Astrocyte (in vitro differentiated cells and primary cell): ENCODE measurements around the gene CTNNA3. TPM values are rescaled to one million over a fixed set of nuclear protein-coding genes. Genes with fewer than 3 reads are reported as not detected.

Experiments used
- DNase-seq: peaks from one replicate; pipeline ENCODE4 v3.0.0-alpha.2; 2010; ENCODE audit warnings: low read depth
- FAIRE-seq: peaks from 2 replicates; lab custom pipeline; 2011; peaks lifted over from hg19 to GRCh38; lab: Jason Lieb, UNC
- H2AFZ ChIP-seq: 2 replicates; pipeline ENCODE4 v1.6.0; 2012; ENCODE audit warnings: low read depth, low read length, inconsistent platforms
- H3K27ac ChIP-seq: 2 replicates; pipeline ENCODE4 v1.5.1; 2011; ENCODE audit warnings: low read depth, low read length, inconsistent platforms
- H3K27me3 ChIP-seq: 2 replicates; pipeline ENCODE4 v1.6.0; 2011; ENCODE audit warnings: low read length, inconsistent platforms; ENCODE audit not compliant: insufficient read depth
- H3K36me3 ChIP-seq: 2 replicates; pipeline ENCODE4 v1.5.1; 2011; ENCODE audit warnings: low read length, inconsistent platforms; ENCODE audit not compliant: insufficient read depth
- H3K4me1 ChIP-seq: 2 replicates; pipeline ENCODE4 v1.5.1; 2011; ENCODE audit warnings: low read length, inconsistent platforms; ENCODE audit not compliant: insufficient read depth
- H3K4me2 ChIP-seq: 2 replicates; pipeline ENCODE4 v1.6.0; 2012; ENCODE audit warnings: low read length, inconsistent platforms
- H3K4me3 ChIP-seq: 2 replicates; pipeline ENCODE4 v1.5.1; 2011; ENCODE audit warnings: low read depth, mild to moderate bottlenecking, low read length, inconsistent platforms; ENCODE audit not compliant: insufficient read depth
- H3K79me2 ChIP-seq: 2 replicates; pipeline ENCODE4 v1.6.0; 2012; ENCODE audit warnings: mild to moderate bottlenecking, low read length, inconsistent platforms; ENCODE audit not compliant: insufficient read depth
- H3K9ac ChIP-seq: 2 replicates; pipeline ENCODE4 v1.6.0; 2012; ENCODE audit warnings: mild to moderate bottlenecking, low read length, inconsistent platforms
- H3K9me3 ChIP-seq: 2 replicates; pipeline ENCODE4 v1.5.1; 2012; ENCODE audit warnings: low read depth, mild to moderate bottlenecking, low read length, inconsistent platforms; ENCODE audit not compliant: insufficient read depth
- H4K20me1 ChIP-seq: 2 replicates; pipeline ENCODE4 v1.6.0; 2012; ENCODE audit warnings: low read length, inconsistent platforms; ENCODE audit not compliant: insufficient read depth
- H3K27ac Mint-ChIP-seq: one replicate; pipeline ENCODE4 v1.8.0; 2021; ENCODE audit warnings: mild to moderate bottlenecking, mixed read lengths; ENCODE audit not compliant: unreplicated experiment
- H3K27me3 Mint-ChIP-seq: one replicate; pipeline ENCODE4 v1.8.0; 2021; ENCODE audit warnings: low read depth, mixed read lengths; ENCODE audit not compliant: unreplicated experiment
- H3K36me3 Mint-ChIP-seq: one replicate; pipeline ENCODE4 v1.8.0; 2021; ENCODE audit warnings: low read depth, mixed read lengths; ENCODE audit not compliant: unreplicated experiment
- H3K4me1 Mint-ChIP-seq: one replicate; pipeline ENCODE4 v1.8.0; 2021; ENCODE audit warnings: low read depth, mixed read lengths; ENCODE audit not compliant: unreplicated experiment
- H3K4me3 Mint-ChIP-seq: one replicate; pipeline ENCODE4 v1.8.0; 2021; ENCODE audit warnings: mild to moderate bottlenecking, moderate library complexity, mixed read lengths; ENCODE audit not compliant: unreplicated experiment
- H3K9me3 Mint-ChIP-seq: one replicate; pipeline ENCODE4 v1.8.0; 2021; ENCODE audit warnings: mild to moderate bottlenecking, mixed read lengths; ENCODE audit not compliant: unreplicated experiment
- CTCF ChIP-seq: IDR thresholded peaks from 2 replicates; pipeline ENCODE4 v1.5.1; 2011; ENCODE audit warnings: low read depth, mild to moderate bottlenecking, inconsistent platforms, low read length, moderate library complexity; ENCODE audit not compliant: insufficient read depth
- EZH2 ChIP-seq: IDR thresholded peaks from 2 replicates; pipeline ENCODE4 v1.6.1; 2012; ENCODE audit warnings: mild to moderate bottlenecking, low read length, inconsistent platforms; ENCODE audit not compliant: insufficient read depth
- total RNA-seq: library from RNA; stranded (reverse); gene quantifications from 2 replicates; pipeline ENCODE4 v1.2.1, GENCODE V29; 2021

The CTNNA3 gene
- total RNA-seq, 1 donor from 2014 or later, result 0.73 TPM

GRCh38 chr10:66925896-66926715, 769.9 kb downstream of the CTNNA3 start, which contains the start of gene LRRTM3:
LRRTM3 (plus strand) TSS chr10:66926036.
- Histone ChIP-seq H3K9ac (no peak within 1 kb of the TSS), H3K4me1 (no peaks in the 10 kb centered on the region), H3K27ac (no peak within 1 kb of the TSS), H3K4me3 (peak within 1 kb of the TSS; percentile 32), H3K36me3 (no peaks in the 10 kb centered on the region), H3K27me3 (peaks cover 39% of the 10 kb centered on the region), H3K4me2 (peak within 1 kb of the TSS; percentile 83), H3K79me2 (no peaks in the 10 kb centered on the region), H3K9me3 (no peaks in the 10 kb centered on the region), H2AFZ (peak within 1 kb of the TSS; percentile 15), H4K20me1 (no peaks in the 10 kb centered on the region)
- no peaks in the 10 kb centered on the region for H3K36me3 Mint-ChIP-seq
- peaks cover 18% of the 10 kb centered on the region for H3K4me1 Mint-ChIP-seq
- no peak within 1 kb of the TSS for H3K27ac Mint-ChIP-seq
- peak; percentile 64 for DNase-seq
- peaks cover 19% of the 10 kb centered on the region for H3K27me3 Mint-ChIP-seq
- peak; percentile 20 for FAIRE-seq
- TF ChIP-seq CTCF (peak; percentile 83), EZH2 (no peak)
- peak within 1 kb of the TSS; percentile 79 for H3K4me3 Mint-ChIP-seq
- no peaks in the 10 kb centered on the region for H3K9me3 Mint-ChIP-seq

- Histone ChIP-seq H3K4me1 (no peaks in the 10 kb centered on the region), H4K20me1 (no peaks in the 10 kb centered on the region), H3K4me3 (no peak overlapping the region), H2AFZ (peak overlapping the region; percentile 15), H3K9ac (no peak overlapping the region), H3K9me3 (no peaks in the 10 kb centered on the region), H3K27me3 (peaks cover 39% of the 10 kb centered on the region), H3K27ac (no peak overlapping the region), H3K4me2 (peak overlapping the region; percentile 83), H3K79me2 (no peaks in the 10 kb centered on the region), H3K36me3 (no peaks in the 10 kb centered on the region)
- peaks cover 18% of the 10 kb centered on the region for H3K4me1 Mint-ChIP-seq
- H3K36me3 Mint-ChIP-seq, result no peaks in the 10 kb centered on the region
- peaks cover 19% of the 10 kb centered on the region for H3K27me3 Mint-ChIP-seq
- H3K9me3 Mint-ChIP-seq, result no peaks in the 10 kb centered on the region
- no peak for DNase-seq
- no peak overlapping the region for H3K4me3 Mint-ChIP-seq
- TF ChIP-seq EZH2 (no peak), CTCF (no peak)
- H3K27ac Mint-ChIP-seq, result no peak overlapping the region
- FAIRE-seq, result no peak
Measured at GRCh38 chr10:66925373-66925772, 770.6 kb downstream of the CTNNA3 start.
